ENCODE data around the gene CATSPER4. TPM values are rescaled to one million over a fixed set of nuclear protein-coding genes. Genes with fewer than 3 reads are reported as not detected.
A peak's percentile ranks its signal among the peaks of the same experiment; 100 is the strongest.

Gene CATSPER4
- total and polyA plus RNA-seq, 2 of the 13 experiments (the other 11 are each of a cell fraction or from before 2014, with no cell fraction given) = not detected

GRCh38 chr1:26169669-26170471 lies 20.5 kb upstream of the CATSPER4 start, which contains the start of gene ZNF593 (continued):
- TF ChIP-seq ATF6 (CRISPR knock-in tag; conservative IDR thresholded peaks at IDR 0.05) (no peak), ZNF326 (CRISPR knock-in tag; IDR thresholded peaks at IDR 0.05; ENCODE audit: borderline replicate concordance) (no peak), CREB1 (IDR thresholded peaks at IDR 0.05) (peak; percentile 100), CREB1 (CRISPR knock-in tag; IDR thresholded peaks at IDR 0.05) (peak; percentile 98), YY1 (IDR thresholded peaks at IDR 0.05; ENCODE audit: insufficient read depth, insufficient replicate concordance, low read depth, low read length) (peak; percentile 72), MBNL3 (CRISPR knock-in tag; conservative IDR thresholded peaks at IDR 0.05) (no peak), ZNF75D (CRISPR knock-in tag; IDR thresholded peaks at IDR 0.05; ENCODE audit: borderline replicate concordance) (no peak), NKX3-1 (CRISPR knock-in tag; IDR thresholded peaks at IDR 0.05) (peak; percentile 55; the same call in 1 of the 2 replicates), SP140L (CRISPR knock-in tag; IDR thresholded peaks at IDR 0.05; ENCODE audit: borderline replicate concordance) (no peak; the same call in 1 of the 2 replicates), HOXA3 (CRISPR knock-in tag; IDR thresholded peaks at IDR 0.05) (peak; percentile 100), E2F5 (CRISPR knock-in tag; conservative IDR thresholded peaks at IDR 0.05) (no peak), TEAD2 (CRISPR knock-in tag; IDR thresholded peaks at IDR 0.05) (0 out of 2 replicates have a peak, but pooled peaks have one; percentile 39), MYNN (CRISPR knock-in tag; IDR thresholded peaks at IDR 0.05; ENCODE audit: low read depth) (no peak), ZFP36L2 (CRISPR knock-in tag; IDR thresholded peaks at IDR 0.05) (no peak), KLF9 (CRISPR knock-in tag; IDR thresholded peaks at IDR 0.05; ENCODE audit: low read depth) (no peak), TSC22D2 (CRISPR knock-in tag; IDR thresholded peaks at IDR 0.05; ENCODE audit: borderline replicate concordance) (peak; percentile 62; the same call in 1 of the 2 replicates), ZNF644 (CRISPR knock-in tag; IDR thresholded peaks at IDR 0.05; ENCODE audit: low read depth) (no peak), ZNF672 (CRISPR knock-in tag; IDR thresholded peaks at IDR 0.05) (no peak), XBP1 (CRISPR knock-in tag; IDR thresholded peaks at IDR 0.05) (peak; percentile 52; the same call in 1 of the 2 replicates), PRPF4 (IDR thresholded peaks at IDR 0.05; ENCODE audit: low read depth, low read length, poor library complexity, severe bottlenecking) (no peak), MIER2 (CRISPR knock-in tag; IDR thresholded peaks at IDR 0.05) (0 out of 2 replicates have a peak, but pooled peaks have one; percentile 33), TEAD3 (CRISPR knock-in tag; optimal IDR thresholded peaks at IDR 0.05; ENCODE audit: borderline replicate concordance) (peak; percentile 62), AFF4 (CRISPR knock-in tag; IDR thresholded peaks at IDR 0.05) (no peak), SOX6 (IDR thresholded peaks at IDR 0.05) (no peak), SOX6 (CRISPR knock-in tag; IDR thresholded peaks at IDR 0.05) (peak; percentile 83), SIN3B (IDR thresholded peaks at IDR 0.05; ENCODE audit: low read length) (no peak)
